GM13977 (cell line): ENCODE data around the gene SNTG2.

ENCODE experiments used
- DNase-seq: peaks from one replicate; pipeline ENCODE4 v3.0.0; 2012; ENCODE audit warnings: low spot score
- CTCF ChIP-seq: IDR thresholded peaks from 2 replicates; pipeline ENCODE4 v1.5.1; 2012; ENCODE audit warnings: mild to moderate bottlenecking, control low read depth; ENCODE audit not compliant: insufficient read depth; ENCODE audit errors: extremely low read depth, missing control alignments
- in situ Hi-C: fragments of 300-500 bp; cut with MboI; formaldehyde crosslinking; loops from one replicate; pipeline ENCODE4 v1.12.0; 2022; ENCODE audit warnings: low sequenced_read_pairs, low pct_unique_long_range_greater_than_20kb, mixed read lengths, inconsistent platforms; ENCODE audit not compliant: unreplicated experiment

Gene SNTG2

GRCh38 chr2:959457-959856 is 8.8 kb downstream of the SNTG2 start:
- in situ Hi-C loops: no loop called here
- TF ChIP-seq CTCF: no peak
- no peak for DNase-seq

GRCh38 chr2:960061-960736 is 9.6 kb downstream of the SNTG2 start:
- no peak for TF ChIP-seq CTCF
- in situ Hi-C loops: no loop called here
- DNase-seq: no peak

- no peak for DNase-seq
- TF ChIP-seq CTCF: no peak
- in situ Hi-C loops: no loop called here
These were observed 11.1 kb downstream of the SNTG2 start for GRCh38 chr2:961786-962185.

- in situ Hi-C loops: no loop called here
- DNase-seq: no peak
- TF ChIP-seq CTCF: no peak
These were observed 13.2 kb downstream of the SNTG2 start for GRCh38 chr2:963876-964275.

- no peak for DNase-seq
- in situ Hi-C loops: no loop called here
- no peak for TF ChIP-seq CTCF
These were observed 13.9 kb downstream of the SNTG2 start for GRCh38 chr2:964562-964961.

GRCh38 chr2:965640-966147 is 15.0 kb downstream of the SNTG2 start:
- no peak for TF ChIP-seq CTCF
- in situ Hi-C loops: no loop called here
- no peak for DNase-seq
